Neuronal stem cell (in vitro differentiated cells): ENCODE measurements around the gene UEVLD.

Source experiments
- DNase-seq: peaks from one replicate; pipeline ENCODE4 v3.0.0-alpha.2; 2013; ENCODE audit warnings: low spot score
- H2AFZ ChIP-seq: one replicate; pipeline ENCODE4 v1.6.1; 2013; ENCODE audit warnings: mild to moderate bottlenecking, low read length, inconsistent platforms
- H2AK5ac ChIP-seq: 2 replicates; pipeline ENCODE4 v1.6.1; 2013; ENCODE audit warnings: low read depth, mild to moderate bottlenecking, inconsistent platforms, low read length, moderate library complexity, mixed read lengths
- H2BK120ac ChIP-seq: 2 replicates; pipeline ENCODE4 v1.6.1; 2013; ENCODE audit warnings: low read depth, mild to moderate bottlenecking, inconsistent platforms, low read length, moderate library complexity, mixed read lengths
- H2BK12ac ChIP-seq: one replicate; pipeline ENCODE4 v1.6.1; 2013; ENCODE audit warnings: low read length, inconsistent platforms
- H2BK15ac ChIP-seq: 2 replicates; pipeline ENCODE4 v1.6.1; 2013; ENCODE audit warnings: mild to moderate bottlenecking, low read length, inconsistent platforms, mixed read lengths
- H2BK5ac ChIP-seq: one replicate; pipeline ENCODE4 v1.6.1; 2013; ENCODE audit warnings: inconsistent platforms, mild to moderate bottlenecking, low read length, moderate library complexity
- H3K14ac ChIP-seq: one replicate; pipeline ENCODE4 v1.6.1; 2013; ENCODE audit warnings: low read length, inconsistent platforms
- H3K18ac ChIP-seq: 2 replicates; pipeline ENCODE4 v1.6.1; 2013; ENCODE audit warnings: low read length, inconsistent platforms
- H3K23ac ChIP-seq: 2 replicates; pipeline ENCODE4 v1.6.1; 2013; ENCODE audit warnings: low read depth, mild to moderate bottlenecking, mixed read lengths, low read length, inconsistent platforms; ENCODE audit not compliant: poor library complexity
- H3K27ac ChIP-seq: replicated peaks from 3 replicates; pipeline ENCODE4 v1.5.1; 2013; ENCODE audit warnings: low read length, inconsistent platforms
- H3K27me3 ChIP-seq, 3 experiments: 2 replicates each; pipeline ENCODE4 v1.6.1; 2013; ENCODE audit warnings: low read length in 3 of 3, mild to moderate bottlenecking in 2 of 3, inconsistent platforms in 1 of 3, low read depth in 1 of 3, mixed read lengths in 1 of 3, moderate library complexity in 1 of 3; ENCODE audit not compliant: control insufficient read depth in 3 of 3, insufficient read depth in 3 of 3
- H3K36me3 ChIP-seq, 2 donors: replicated peaks in 1 of 2; 2 replicates each; pipeline ENCODE4 v1.6.1; 2013; ENCODE audit warnings: low read length in 2 of 2; ENCODE audit not compliant: control insufficient read depth in 2 of 2, insufficient read depth in 2 of 2
- H3K4ac ChIP-seq: 2 replicates; pipeline ENCODE4 v1.6.1; 2013; ENCODE audit warnings: inconsistent platforms, mild to moderate bottlenecking, low read length, moderate library complexity
- H3K4me1 ChIP-seq, 2 donors: 1 replicate in 1 of 2; 2 replicates in 1 of 2; pipeline ENCODE4 v1.6.1; 2013; ENCODE audit warnings: low read length in 2 of 2, low read depth in 1 of 2; ENCODE audit not compliant: control insufficient read depth in 2 of 2, insufficient read depth in 1 of 2
- H3K4me2 ChIP-seq: one replicate; pipeline ENCODE4 v1.6.1; 2013; ENCODE audit warnings: mild to moderate bottlenecking, low read length, inconsistent platforms; ENCODE audit not compliant: insufficient read depth, poor library complexity, severe bottlenecking
- H3K4me3 ChIP-seq, 2 donors: 2 replicates each; pipeline ENCODE4 v1.5.1; 2013; ENCODE audit warnings: low read length in 2 of 2, mild to moderate bottlenecking in 2 of 2, inconsistent platforms in 1 of 2, moderate library complexity in 1 of 2
- H3K79me1 ChIP-seq: one replicate; pipeline ENCODE4 v1.6.1; 2013; ENCODE audit warnings: low read depth, mild to moderate bottlenecking, inconsistent platforms, low read length, moderate library complexity
- H3K9ac ChIP-seq: one replicate; pipeline ENCODE4 v1.6.1; 2013; ENCODE audit warnings: mild to moderate bottlenecking, low read depth, low read length, inconsistent platforms; ENCODE audit not compliant: poor library complexity
- H3K9me3 ChIP-seq, 2 donors: replicated peaks in 1 of 2; 2 replicates each; pipeline versions ENCODE3 to v1.6.1; 2013; ENCODE audit warnings: low read length in 2 of 2, mild to moderate bottlenecking in 2 of 2, inconsistent platforms in 1 of 2, low read depth in 1 of 2, mixed read lengths in 1 of 2, moderate library complexity in 1 of 2; ENCODE audit not compliant: control insufficient read depth in 2 of 2, insufficient read depth in 1 of 2
- H4K8ac ChIP-seq: one replicate; pipeline ENCODE4 v1.6.1; 2013; ENCODE audit warnings: low read depth, mild to moderate bottlenecking, inconsistent platforms, low read length, moderate library complexity
- H4K91ac ChIP-seq: one replicate; pipeline ENCODE4 v1.6.1; 2013; ENCODE audit warnings: low read length, low read depth, mild to moderate bottlenecking, inconsistent platforms; ENCODE audit not compliant: poor library complexity
- WGBS, 2 donors: extraction: QIAGEN DNeasy Blood & Tissue Kit; methylation state at CpG; one replicate each; pipeline ENCODE4 v1.1.7; 2013; ENCODE audit warnings: missing lambda C conversion rate in 2 of 2, mixed read lengths in 1 of 2; ENCODE audit not compliant: insufficient read length in 2 of 2, insufficient replicate concordance in 1 of 2; ENCODE audit errors: extremely low coverage in 2 of 2; 5-methylcytosine and 5-hydroxymethylcytosine counted together

Gene UEVLD

DNA sequence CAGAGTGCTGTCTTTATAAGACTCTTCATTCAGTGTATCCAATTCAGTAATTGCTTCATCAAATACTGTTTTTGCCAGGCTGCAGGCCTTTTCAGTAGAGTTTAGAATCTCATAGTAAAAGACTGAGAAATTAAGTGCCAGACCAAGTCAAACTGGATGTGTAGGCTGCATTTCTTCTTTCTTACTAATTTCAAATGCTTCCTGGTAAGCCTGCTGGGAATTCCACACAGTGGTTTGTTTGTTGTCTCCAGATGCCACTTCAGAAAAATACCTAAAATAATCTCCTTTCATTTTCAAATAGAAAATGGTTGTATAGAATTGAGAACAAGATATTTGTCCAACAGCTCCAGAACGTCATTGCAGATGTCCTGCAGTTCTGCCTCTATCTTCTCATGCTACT is 98.2 kb downstream of the UEVLD start:
- no peak overlapping the region for H3K14ac ChIP-seq
- no peak overlapping the region for H3K4ac ChIP-seq
- H2AK5ac ChIP-seq = no peak overlapping the region
- H3K36me3 ChIP-seq = peaks cover 18 to 88% of the 10 kb centered on the region in 2 donors
- H2AFZ ChIP-seq = no peak overlapping the region
- H3K4me2 ChIP-seq = no peak overlapping the region
- H3K27ac ChIP-seq = no peak overlapping the region
- no peaks in the 10 kb centered on the region for H3K4me1 ChIP-seq
- H4K91ac ChIP-seq = no peak overlapping the region
- DNase-seq = no peak
- no peak overlapping the region for H2BK12ac ChIP-seq
- no peak overlapping the region for H2BK120ac ChIP-seq
- H3K18ac ChIP-seq = no peak overlapping the region
- no peaks in the 10 kb centered on the region for H3K9me3 ChIP-seq
- no peak overlapping the region for H4K8ac ChIP-seq
- no peak overlapping the region for H2BK5ac ChIP-seq
- no peak overlapping the region for H3K23ac ChIP-seq
- no peak overlapping the region for H3K4me3 ChIP-seq
- H3K27me3 ChIP-seq = no peaks in the 10 kb centered on the region
- no CpG with 5 or more reads among the region's 1 CpG for WGBS, 2 donors
- H3K79me1 ChIP-seq = no peaks in the 10 kb centered on the region
- no peak overlapping the region for H2BK15ac ChIP-seq
- no peak overlapping the region for H3K9ac ChIP-seq

DNA sequence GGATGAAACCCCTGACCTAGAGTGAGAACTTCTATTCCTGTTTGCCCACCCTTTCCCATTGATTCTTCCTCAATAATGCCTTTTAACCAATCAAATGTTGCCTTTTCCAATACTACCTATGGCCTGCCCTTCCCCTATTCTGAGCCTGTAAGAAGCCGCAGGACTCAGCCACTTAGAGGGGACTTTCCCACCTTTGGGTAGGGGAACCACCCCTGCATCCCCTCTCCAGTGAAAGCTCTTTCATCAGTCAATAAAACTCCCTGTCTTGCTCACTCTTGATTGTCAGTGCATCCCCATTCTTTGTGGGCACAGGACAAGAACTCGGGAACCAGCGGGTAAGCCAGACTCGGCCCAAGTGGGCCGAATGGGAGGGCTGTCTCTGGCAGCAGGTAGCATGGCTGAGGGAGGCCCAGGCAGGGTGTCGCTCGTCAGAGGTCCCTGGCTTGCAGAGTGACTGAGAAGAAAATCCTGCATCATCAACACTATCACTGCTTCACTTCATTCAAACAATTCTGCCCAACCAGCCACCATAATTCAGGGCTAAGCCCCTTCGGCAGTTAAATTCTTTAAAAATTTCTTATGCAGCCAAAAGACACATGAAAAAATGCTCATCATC is 102.5 kb downstream of the UEVLD start:
- Histone ChIP-seq H3K4me2 (no peak overlapping the region), H3K79me1 (no peaks in the 10 kb centered on the region), H3K4me1 (no peaks in the 10 kb centered on the region), H3K18ac (no peak overlapping the region), H3K4me3 (no peak overlapping the region), H2AFZ (no peak overlapping the region), H2AK5ac (no peak overlapping the region), H3K27ac (no peak overlapping the region), H3K36me3 (peaks cover 25 to 88% of the 10 kb centered on the region in 2 donors), H3K9me3 (no peaks in the 10 kb centered on the region), H2BK120ac (no peak overlapping the region), H3K4ac (no peak overlapping the region), H3K14ac (no peak overlapping the region), H2BK12ac (no peak overlapping the region), H3K23ac (no peak overlapping the region), H4K91ac (no peak overlapping the region), H2BK5ac (no peak overlapping the region), H3K9ac (no peak overlapping the region), H2BK15ac (no peak overlapping the region), H4K8ac (no peak overlapping the region), H3K27me3 (no peaks in the 10 kb centered on the region)
- DNase-seq = no peak
- WGBS, 2 donors = no CpG with 5 or more reads among the region's 8 CpGs
